GM10248 (cell line): ENCODE measurements around the gene TTC27.

Experiments used
- CTCF ChIA-PET: fragments of 300-600 bp; sonication (Branson Sonifier 250); formaldehyde crosslinking; extraction: SDS; loops from one replicate; lab custom pipeline; 2021; ENCODE audit warnings: antibody characterized with exemption; lab: Yijun Ruan, JAX
- POLR2A ChIA-PET: fragments of 350-650 bp; sonication (Branson Sonifier 250); formaldehyde crosslinking; extraction: SDS; loops from one replicate; lab custom pipeline; 2020; ENCODE audit warnings: antibody characterized with exemption; lab: Yijun Ruan, JAX
- DNase-seq: peaks from one replicate; pipeline ENCODE4 v3.0.0; 2012; ENCODE audit errors: extremely low spot score
- CTCF ChIP-seq: IDR thresholded peaks from 2 replicates; pipeline ENCODE4 v1.5.1; 2012; ENCODE audit warnings: mild to moderate bottlenecking, low read depth; ENCODE audit errors: extremely low read depth, missing control alignments, control extremely low read depth

Gene TTC27

DNA sequence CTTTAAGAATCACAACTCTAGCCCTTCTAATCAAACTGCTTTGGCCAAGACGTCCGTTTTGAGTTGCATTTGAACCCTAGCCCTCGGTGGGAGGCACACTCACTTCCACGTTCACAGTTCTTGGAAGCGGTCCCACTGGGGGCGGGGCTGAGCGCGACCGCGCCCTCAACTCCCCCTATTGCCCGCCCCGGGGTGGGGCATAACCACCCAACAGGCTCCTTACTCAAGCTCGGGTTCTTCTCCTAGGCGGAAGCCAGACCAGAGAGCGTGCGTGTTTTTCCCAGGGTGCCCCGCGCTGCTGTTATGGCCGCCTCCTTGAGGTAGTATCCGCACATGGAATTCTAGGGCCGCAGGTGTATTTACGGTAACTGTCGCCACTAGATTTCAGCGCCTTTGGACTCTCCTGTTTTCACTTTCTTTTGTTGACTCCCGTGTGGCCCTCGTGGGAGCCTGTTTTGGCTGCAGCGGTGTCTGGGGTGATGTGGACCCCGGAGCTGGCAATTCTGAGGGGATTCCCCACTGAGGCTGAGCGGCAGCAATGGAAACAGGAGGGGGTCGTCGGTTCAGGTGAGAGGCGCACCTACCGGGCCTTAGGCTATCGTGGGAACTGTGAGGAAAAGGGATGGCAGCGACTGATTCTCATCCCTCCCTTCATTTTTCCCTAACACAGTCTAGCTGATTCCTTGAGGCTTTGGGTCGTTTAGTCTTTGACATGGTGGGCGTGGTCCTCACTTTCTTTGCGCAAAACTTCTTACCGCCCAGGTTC is at the start of gene TTC27:
TTC27 (plus strand) TSS at position 237 of the 766 bp plus-strand sequence; CDS start at position 480, 243 bp downstream.
- TF ChIP-seq CTCF, result peak; percentile 5
- ChIA-PET POLR2A (interaction anchor here (0.5 kb wide), 1 partner anchor 74 kb away, joined by 4 read pairs; no protein-coding TSS in a partner anchor), CTCF (interaction anchor here (0.7 to 1.4 kb wide), 2 partner anchors 15 to 16 kb away, joined by 3 read pairs; no protein-coding TSS in a partner anchor)
- peak; percentile 97 for DNase-seq

DNA sequence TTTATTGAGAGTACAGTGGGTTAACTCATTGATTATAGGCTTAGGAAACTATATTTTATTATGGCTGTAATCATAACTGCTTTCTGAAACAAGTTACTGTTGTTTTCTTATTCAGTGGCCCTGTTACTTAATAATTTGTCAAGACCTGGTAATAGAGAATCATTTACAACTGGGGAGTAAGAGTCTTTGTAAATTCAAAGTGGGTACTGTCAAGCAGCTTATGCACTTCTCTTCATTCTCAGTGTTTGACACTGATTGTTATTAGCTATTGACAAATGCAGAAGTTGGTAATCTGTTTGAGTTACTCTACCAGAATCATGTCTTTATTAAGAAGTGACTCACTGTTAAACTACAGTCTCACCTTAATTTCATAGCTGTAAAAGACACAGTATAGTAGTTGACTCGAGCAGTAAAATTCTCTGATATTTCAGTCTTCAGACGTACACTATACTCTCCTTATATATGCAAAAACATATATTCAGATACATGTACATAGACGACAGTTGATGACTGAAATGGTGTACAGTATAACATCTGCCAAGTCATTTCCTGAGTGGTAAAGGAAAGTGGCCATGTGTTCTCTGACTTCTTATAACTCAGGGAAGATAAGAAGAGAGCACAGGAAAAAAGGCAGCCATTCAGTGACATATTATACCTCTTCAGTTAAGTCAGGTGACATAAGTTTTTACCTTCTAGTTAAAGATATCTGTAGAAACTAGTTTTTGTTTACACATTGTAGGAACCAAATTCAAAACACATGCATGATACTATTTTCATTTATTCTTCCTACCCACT is 36.0 kb upstream of the TTC27 start:
- DNase-seq, result no peak
- POLR2A ChIA-PET, result no interaction called here
- CTCF ChIA-PET, result interaction anchor here (1.0 to 1.5 kb wide), 2 partner anchors 9 to 10 kb away, joined by 3 to 4 read pairs; no protein-coding TSS in a partner anchor
- no peak for TF ChIP-seq CTCF

DNA sequence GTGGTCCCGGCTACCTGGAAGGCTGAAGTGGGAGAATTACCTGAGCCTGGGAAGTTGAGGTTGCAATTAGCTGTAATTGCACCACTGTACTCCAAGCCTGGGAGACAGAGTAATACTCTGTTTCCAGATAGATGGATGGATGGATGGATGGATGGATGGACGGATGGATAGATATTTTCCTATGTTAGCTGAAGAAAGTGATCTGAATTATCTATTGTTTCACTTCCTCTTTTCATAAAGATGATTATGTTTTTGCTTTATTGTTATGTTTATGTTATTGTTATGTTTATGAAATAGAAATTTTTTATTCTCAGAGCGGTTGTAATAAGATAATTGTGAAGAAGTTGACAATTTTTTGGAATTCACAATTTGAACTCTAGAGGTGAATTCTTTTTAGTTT is 33.3 kb upstream of the TTC27 start:
- DNase-seq, result no peak
- ChIA-PET CTCF (no interaction called here), POLR2A (no interaction called here)
- no peak for TF ChIP-seq CTCF

GRCh38 chr2:32611366-32611765 is 16.5 kb upstream of the TTC27 start:
- no peak for DNase-seq
- POLR2A ChIA-PET, result no interaction called here
- no peak for TF ChIP-seq CTCF
- CTCF ChIA-PET, result interaction anchor here (1.1 to 1.3 kb wide), 2 partner anchors 14 to 17 kb away, joined by 3 read pairs; partner anchors contain the start of gene TTC27

GRCh38 chr2:32611771-32612170 is 16.1 kb upstream of the TTC27 start:
- DNase-seq, result no peak
- ChIA-PET CTCF (interaction anchor here (1.3 to 2.3 kb wide), 2 partner anchors 11 to 17 kb away, joined by 3 to 6 read pairs; partner anchors contain the start of gene TTC27), POLR2A (no interaction called here)
- no peak for TF ChIP-seq CTCF

GRCh38 chr2:32614084-32614483 is 13.8 kb upstream of the TTC27 start:
- DNase-seq, result no peak
- POLR2A ChIA-PET, result no interaction called here
- CTCF ChIA-PET, result interaction anchor here (1.3 to 2.3 kb wide), 2 partner anchors 8 to 16 kb away, joined by 3 to 6 read pairs; no protein-coding TSS in a partner anchor
- no peak for TF ChIP-seq CTCF
